22Rv1 (cell line): ENCODE results near the gene MAP3K20.

ENCODE experiments used
- ZFX ChIP-seq: fragments of 450-650 bp; IDR thresholded peaks from 2 replicates; pipeline ENCODE4 v1.6.1; 2017; ENCODE audit warnings: antibody characterized with exemption, borderline replicate concordance
- TF ChIP-seq, protein P1 (sequence below): fragments of 450-650 bp; IDR thresholded peaks from 2 replicates; pipeline ENCODE4 v1.5.1; 2017; ENCODE audit warnings: mild to moderate bottlenecking

DNA sequence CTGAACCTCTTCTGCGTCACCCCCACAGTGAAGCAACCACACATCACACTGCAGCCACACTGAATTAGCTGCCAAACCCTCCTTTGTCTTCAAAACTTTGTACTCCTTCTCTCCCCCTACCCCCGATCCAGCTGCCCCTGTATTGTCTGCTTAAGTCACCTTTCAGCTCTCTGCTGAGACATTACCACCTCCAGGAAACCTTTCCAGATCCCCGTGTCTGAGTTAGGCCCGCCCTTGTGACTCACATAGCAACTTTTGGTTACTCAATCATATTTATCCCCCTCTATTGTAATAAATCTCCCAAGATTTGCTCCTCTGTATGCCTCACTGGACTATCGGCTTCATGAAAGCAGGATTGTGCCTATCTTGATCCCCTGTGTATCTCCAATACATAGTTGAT lies 196.2 kb downstream of the MAP3K20 start:
- TF ChIP-seq, protein P1, sequence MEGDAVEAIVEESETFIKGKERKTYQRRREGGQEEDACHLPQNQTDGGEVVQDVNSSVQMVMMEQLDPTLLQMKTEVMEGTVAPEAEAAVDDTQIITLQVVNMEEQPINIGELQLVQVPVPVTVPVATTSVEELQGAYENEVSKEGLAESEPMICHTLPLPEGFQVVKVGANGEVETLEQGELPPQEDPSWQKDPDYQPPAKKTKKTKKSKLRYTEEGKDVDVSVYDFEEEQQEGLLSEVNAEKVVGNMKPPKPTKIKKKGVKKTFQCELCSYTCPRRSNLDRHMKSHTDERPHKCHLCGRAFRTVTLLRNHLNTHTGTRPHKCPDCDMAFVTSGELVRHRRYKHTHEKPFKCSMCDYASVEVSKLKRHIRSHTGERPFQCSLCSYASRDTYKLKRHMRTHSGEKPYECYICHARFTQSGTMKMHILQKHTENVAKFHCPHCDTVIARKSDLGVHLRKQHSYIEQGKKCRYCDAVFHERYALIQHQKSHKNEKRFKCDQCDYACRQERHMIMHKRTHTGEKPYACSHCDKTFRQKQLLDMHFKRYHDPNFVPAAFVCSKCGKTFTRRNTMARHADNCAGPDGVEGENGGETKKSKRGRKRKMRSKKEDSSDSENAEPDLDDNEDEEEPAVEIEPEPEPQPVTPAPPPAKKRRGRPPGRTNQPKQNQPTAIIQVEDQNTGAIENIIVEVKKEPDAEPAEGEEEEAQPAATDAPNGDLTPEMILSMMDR = no peak
- no peak for TF ChIP-seq ZFX
